GM18505 (cell line): ENCODE results near the gene MYH4.

ENCODE experiments used
- ATAC-seq: cut with Tn5 transposase; IDR thresholded peaks from one replicate; pipeline ENCODE4 v1.9.1; 2021; ENCODE audit not compliant: unreplicated experiment
- POLR2A ChIP-seq: IDR thresholded peaks from 4 replicates; pipeline ENCODE4 v1.6.1; 2011; ENCODE audit warnings: borderline replicate concordance; ENCODE audit not compliant: insufficient read depth, insufficient read length; ENCODE audit errors: extremely low read depth

The MYH4 gene

GRCh38 chr17:10458701-10459100 lies 10.7 kb downstream of the MYH4 start:
- no peak for TF ChIP-seq POLR2A
- ATAC-seq, result no peak

GRCh38 chr17:10457952-10458351 lies 11.4 kb downstream of the MYH4 start:
- ATAC-seq, result no peak
- TF ChIP-seq POLR2A, result no peak

GRCh38 chr17:10447026-10447931 lies 22.1 kb downstream of the MYH4 start:
- TF ChIP-seq POLR2A, result no peak
- no peak for ATAC-seq

- TF ChIP-seq POLR2A, result no peak
- ATAC-seq, result no peak
These were observed 29.5 kb downstream of the MYH4 start for GRCh38 chr17:10439816-10440215.

GRCh38 chr17:10435096-10435495 lies 34.3 kb downstream of the MYH4 start:
- ATAC-seq, result no peak
- no peak for TF ChIP-seq POLR2A

- no peak for ATAC-seq
- TF ChIP-seq POLR2A, result no peak
These were observed 39.8 kb downstream of the MYH4 start for GRCh38 chr17:10429421-10430045.

- TF ChIP-seq POLR2A, result no peak
- ATAC-seq, result no peak
These were observed 40.6 kb downstream of the MYH4 start for GRCh38 chr17:10428781-10429180.

- TF ChIP-seq POLR2A, result no peak
- ATAC-seq, result no peak
These were observed 47.3 kb downstream of the MYH4 start, which contains the start of gene MYH8 for GRCh38 chr17:10421900-10422542. MYH8 (minus strand) TSS chr17:10421950; CDS start chr17:10420227, 1,723 bp downstream.

GRCh38 chr17:10421211-10421610 lies 48.1 kb downstream of the MYH4 start:
- no peak for ATAC-seq
- TF ChIP-seq POLR2A, result no peak

- no peak for TF ChIP-seq POLR2A
These were observed 48.5 kb downstream of the MYH4 start for GRCh38 chr17:10420811-10421210.

GRCh38 chr17:10417431-10417830 lies 51.9 kb downstream of the MYH4 start:
- ATAC-seq, result no peak
- TF ChIP-seq POLR2A, result no peak

More at GRCh38 chr17:10420811-10421210, 48.5 kb downstream of the MYH4 start:
- ATAC-seq, result no peak

GRCh38 chr17:10415161-10415560 lies 54.2 kb downstream of the MYH4 start:
- ATAC-seq, result no peak
- TF ChIP-seq POLR2A, result no peak

GRCh38 chr17:10403589-10403988 lies 65.8 kb downstream of the MYH4 start:
- no peak for ATAC-seq
- TF ChIP-seq POLR2A, result no peak
